HCT116 (cell line): ENCODE data around the gene TSPOAP1. TPM values are rescaled to one million over a fixed set of nuclear protein-coding genes. Genes with fewer than 3 reads are reported as not detected.

Source experiments
- ATAC-seq: fragments of 200-7000 bp; cut with Tn5 transposase; 2 replicates; pipeline ENCODE4 v1.9.1; 2020; ENCODE audit warnings: mild to moderate bottlenecking, moderate library complexity
- BruUV-seq: library from RNA; stranded (reverse); fragments of 400-500 nt; replicated peaks from 2 replicates; lab custom pipeline; 2021; lab: Mats Ljungman, UMichigan
- CTCF ChIA-PET: fragments of 300-600 bp; sonication (Branson Sonifier 250); formaldehyde crosslinking; loops from one replicate; lab custom pipeline; 2021; ENCODE audit warnings: antibody characterized with exemption; lab: Charles Lee
- POLR2A ChIA-PET: fragments of 300-600, 350-600 bp; sonication (Branson Sonifier 250); formaldehyde crosslinking; loops from one replicate; lab custom pipeline; 2021; ENCODE audit warnings: antibody characterized with exemption; lab: Charles Lee
- RAD21 ChIA-PET, 2 experiments: fragments of 300-600 bp; sonication (Branson Sonifier 250); formaldehyde crosslinking; loops; one replicate each; lab custom pipeline; 2023; ENCODE audit warnings: low total read pairs in 2 of 2; ENCODE audit not compliant: uncharacterized antibody in 2 of 2, unreplicated experiment in 2 of 2, low non-redundant PET in 1 of 2; lab: Charles Lee
- DNase-seq: peaks from one replicate; pipeline ENCODE4 v3.0.0-alpha.2; 2010; ENCODE audit warnings: low read depth, low spot score
- H2AFZ ChIP-seq: fragments of 200-600 bp; shearing (Covaris generic), sonication (generic); 2 replicates; pipeline ENCODE4 v1.6.1; 2017; ENCODE audit warnings: low read depth, mixed run types, mixed read lengths, antibody characterized with exemption, low read length; ENCODE audit not compliant: poor library complexity, severe bottlenecking
- H3K27ac ChIP-seq: 2 replicates; pipeline ENCODE4 v1.5.1; 2012; ENCODE audit warnings: low read depth, low read length
- H3K27me3 ChIP-seq: fragments of 200-600 bp; sonication (generic); 2 replicates; pipeline ENCODE4 v1.6.1; 2016; ENCODE audit warnings: mixed run types, low read length, mixed read lengths; ENCODE audit not compliant: insufficient read depth
- H3K36me3 ChIP-seq, 2 experiments: fragments of 200-500 bp in 1 of 2; fragments of 200-600 bp in 1 of 2; sonication (Bioruptor generic) in 1 of 2; sonication (generic) in 1 of 2; 2 replicates each; pipeline versions ENCODE4 v1.5.1 to v1.6.1; 2014 to 2016; ENCODE audit warnings: low read length in 2 of 2, inconsistent platforms in 1 of 2, mixed read lengths in 1 of 2, mixed run types in 1 of 2; ENCODE audit not compliant: insufficient read depth in 2 of 2, control insufficient read depth in 1 of 2
- H3K4me1 ChIP-seq, 2 experiments: fragments of 200-600 bp in 1 of 2; sonication (generic) in 1 of 2; 2 replicates each; pipeline versions ENCODE4 v1.5.1 to v1.6.1; 2012 to 2017; ENCODE audit warnings: low read length in 2 of 2, inconsistent platforms in 1 of 2, mild to moderate bottlenecking in 1 of 2, mixed read lengths in 1 of 2, mixed run types in 1 of 2, moderate library complexity in 1 of 2; ENCODE audit not compliant: insufficient read depth in 2 of 2, control insufficient read depth in 1 of 2
- H3K4me2 ChIP-seq: fragments of 200-600 bp; sonication (generic); 2 replicates; pipeline ENCODE4 v1.6.1; 2017; ENCODE audit warnings: mixed run types, low read length, mixed read lengths
- H3K4me3 ChIP-seq, 2 experiments: fragments of 200-600 bp in 1 of 2; sonication (generic) in 1 of 2; replicated peaks in 1 of 2; 2 replicates each; pipeline ENCODE4 v1.5.1; 2011 to 2016; ENCODE audit warnings: low read length in 2 of 2, control low read depth in 1 of 2, low read depth in 1 of 2, mild to moderate bottlenecking in 1 of 2, mixed read lengths in 1 of 2, mixed run types in 1 of 2
- H3K79me2 ChIP-seq: fragments of 200-600 bp; sonication (generic); 2 replicates; pipeline ENCODE4 v1.6.1; 2017; ENCODE audit warnings: mild to moderate bottlenecking, mixed run types, low read length, moderate library complexity, mixed read lengths; ENCODE audit not compliant: insufficient read depth
- H3K9ac ChIP-seq: fragments of 200-600 bp; sonication (generic); 2 replicates; pipeline ENCODE4 v1.6.1; 2016; ENCODE audit warnings: low read length, mixed read lengths
- H3K9me2 ChIP-seq: fragments of 200-600 bp; sonication (generic), shearing (Covaris generic); 2 replicates; pipeline ENCODE4 v1.6.1; 2017; ENCODE audit warnings: mixed run types, mild to moderate bottlenecking, moderate library complexity; ENCODE audit not compliant: insufficient read depth
- H3K9me3 ChIP-seq, 2 experiments: fragments of 200-500 bp in 1 of 2; fragments of 200-600 bp in 1 of 2; sonication (Bioruptor generic) in 1 of 2; sonication (generic) in 1 of 2; 2 replicates each; pipeline ENCODE4 v1.6.1; 2014 to 2017; ENCODE audit warnings: low read length in 2 of 2, mixed read lengths in 2 of 2, inconsistent platforms in 1 of 2, low read depth in 1 of 2, mild to moderate bottlenecking in 1 of 2, mixed run types in 1 of 2, moderate library complexity in 1 of 2; ENCODE audit not compliant: control insufficient read depth in 1 of 2, insufficient read depth in 1 of 2
- H4K20me1 ChIP-seq: fragments of 200-600 bp; sonication (generic), shearing (Covaris generic); 2 replicates; pipeline ENCODE4 v1.6.1; 2017; ENCODE audit warnings: mixed run types, mild to moderate bottlenecking, moderate library complexity; ENCODE audit not compliant: insufficient read depth
- CEBPB ChIP-seq: IDR thresholded peaks from 2 replicates; pipeline ENCODE4 v1.6.1; 2012; ENCODE audit warnings: low read depth
- CTCF ChIP-seq, 3 experiments: fragments of 200-600 bp in 1 of 3; sonication (generic) in 1 of 3; IDR thresholded peaks in 2 of 3; conservative IDR thresholded peaks in 1 of 3; 2 replicates each; pipeline ENCODE4 v1.5.1; 2012 to 2017; ENCODE audit warnings: low read depth in 2 of 3, low read length in 2 of 3, antibody characterized with exemption in 1 of 3, borderline replicate concordance in 1 of 3, control low read depth in 1 of 3, mild to moderate bottlenecking in 1 of 3, mixed read lengths in 1 of 3, mixed run types in 1 of 3, moderate library complexity in 1 of 3; ENCODE audit not compliant: insufficient read depth in 1 of 3
- ELF1 ChIP-seq: IDR thresholded peaks from 2 replicates; pipeline ENCODE4 v1.6.1; 2012; ENCODE audit warnings: low read depth, borderline replicate concordance
- EZH2 ChIP-seq: fragments of 200-600 bp; sonication (generic); IDR thresholded peaks from 2 replicates; pipeline ENCODE4 v1.6.1; 2017; ENCODE audit warnings: antibody characterized with exemption, mixed run types
- FOSL1 ChIP-seq: IDR thresholded peaks from 2 replicates; pipeline ENCODE4 v1.6.1; 2012; ENCODE audit warnings: low read depth
- JUND ChIP-seq: IDR thresholded peaks from 2 replicates; pipeline ENCODE4 v1.6.1; 2012
- POLR2A ChIP-seq: IDR thresholded peaks from 2 replicates; pipeline ENCODE4 v1.7.0; 2011; ENCODE audit warnings: borderline replicate concordance; ENCODE audit not compliant: insufficient read depth, insufficient read length; ENCODE audit errors: extremely low read depth
- POLR2AphosphoS5 ChIP-seq: IDR thresholded peaks from 2 replicates; pipeline ENCODE4 v1.6.1; 2011; ENCODE audit warnings: mild to moderate bottlenecking, low read depth, low read length, moderate library complexity
- RAD21 ChIP-seq: IDR thresholded peaks from 2 replicates; pipeline ENCODE4 v1.6.1; 2012; ENCODE audit warnings: low read depth, mild to moderate bottlenecking
- SIN3A ChIP-seq: IDR thresholded peaks from 2 replicates; pipeline ENCODE4 v1.6.1; 2012; ENCODE audit warnings: low read depth
- SP1 ChIP-seq: IDR thresholded peaks from 2 replicates; pipeline ENCODE4 v1.6.1; 2012; ENCODE audit warnings: low read depth
- YY1 ChIP-seq: IDR thresholded peaks from 2 replicates; pipeline ENCODE4 v1.6.1; 2011; ENCODE audit warnings: low read length, low read depth, moderate library complexity, mild to moderate bottlenecking; ENCODE audit not compliant: insufficient replicate concordance; ENCODE audit errors: extremely low read depth
- ZFX ChIP-seq: fragments of 450-650 bp; IDR thresholded peaks from 2 replicates; pipeline ENCODE4 v1.6.1; 2017
- intact Hi-C: fragments of 100-400 bp; cut with micrococcal nuclease; formaldehyde crosslinking; loops from 2 replicates; pipeline ENCODE4 v1.10.0; 2022
- total RNA-seq: library from RNA; stranded (reverse); gene quantifications from one replicate; pipeline ENCODE4 v1.2.1, GENCODE V29; 2021; ENCODE audit not compliant: unreplicated experiment

TSPOAP1 gene
- total RNA-seq, 1 experiment from 2014 or later = 0.27 TPM

GRCh38 chr17:58311429-58311894 is 17.1 kb downstream of the TSPOAP1 start (continued):
- TF ChIP-seq SIN3A (no peak), ELF1 (no peak), SP1 (no peak), YY1 (no peak), CTCF (IDR thresholded peaks at IDR 0.05 in 2 of 3, conservative IDR thresholded peaks at IDR 0.05 in 1 of 3; ENCODE audit: borderline replicate concordance in 1 of 3, insufficient read depth in 1 of 3, low read depth in 2 of 3, low read length in 2 of 3) (no peak), CEBPB (no peak), FOSL1 (no peak), ZFX (no peak), POLR2AphosphoS5 (no peak), POLR2A (no peak), RAD21 (no peak), EZH2 (no peak), JUND (no peak)

GRCh38 chr17:58310511-58311428 is 17.8 kb downstream of the TSPOAP1 start:
- POLR2A ChIA-PET = no interaction called here
- H3K79me2 ChIP-seq = no peaks in the 10 kb centered on the region
- RAD21 ChIA-PET = no interaction called here

More at GRCh38 chr17:58310511-58311428, 17.8 kb downstream of the TSPOAP1 start:
- Histone ChIP-seq H2AFZ (no peak overlapping the region), H3K27ac (no peak overlapping the region), H3K9me3 (no peaks in the 10 kb centered on the region), H4K20me1 (no peaks in the 10 kb centered on the region)
- ATAC-seq = no peak
- CTCF ChIA-PET = no interaction called here
- no peak for DNase-seq
- intact Hi-C loops = loop anchor here (10.0 kb wide), 1 partner anchor 694 kb away; no protein-coding TSS in a partner anchor
- TF ChIP-seq SIN3A (no peak), JUND (no peak)
- TF ChIP-seq, all 23 proteins: peak for 0
- Histone ChIP-seq H3K36me3 (no peaks in the 10 kb centered on the region), H3K9ac (no peak overlapping the region), H3K4me1 (peaks cover 2 to 6% of the 10 kb centered on the region in 2 experiments; a peak in 3 of 4 replicates), H3K4me2 (no peak overlapping the region), H3K9me2 (no peaks in the 10 kb centered on the region), H3K27me3 (no peaks in the 10 kb centered on the region), H3K4me3 (no peak overlapping the region)
- no TSS peak for BruUV-seq
